SU-DHL-6 (cell line): Measurements from ENCODE around the gene ITFG2.

ENCODE experiments used
- H2AFZ ChIP-seq: fragments of 200-600 bp; sonication (generic); 2 replicates; pipeline ENCODE4 v1.6.1; 2014; ENCODE audit warnings: low read depth, mild to moderate bottlenecking, moderate library complexity, mixed read lengths, antibody characterized with exemption, low read length; ENCODE audit not compliant: severe bottlenecking
- H3F3A ChIP-seq: fragments of 200-600 bp; shearing (Covaris generic); 2 replicates; pipeline ENCODE4 v1.6.0; 2016; ENCODE audit warnings: antibody characterized with exemption, mild to moderate bottlenecking; ENCODE audit not compliant: insufficient read depth
- H3K27ac ChIP-seq: fragments of 200-600 bp; sonication (generic); 2 replicates; pipeline ENCODE4 v1.5.1; 2016; ENCODE audit warnings: low read depth, mild to moderate bottlenecking, low read length, moderate library complexity, mixed read lengths
- H3K27me3 ChIP-seq: fragments of 200-600 bp; sonication (generic), shearing (Covaris generic); 2 replicates; pipeline ENCODE4 v1.6.0; 2014; ENCODE audit warnings: mild to moderate bottlenecking, low read length
- H3K36me3 ChIP-seq: fragments of 200-600 bp; sonication (generic); 2 replicates; pipeline ENCODE4 v1.6.1; 2014; ENCODE audit warnings: mild to moderate bottlenecking, low read length, mixed read lengths
- H3K4me2 ChIP-seq: fragments of 300-600, 200-600 bp; shearing (Covaris generic), sonication (generic); 2 replicates; pipeline ENCODE4 v1.6.0; 2014; ENCODE audit warnings: low read length, low read depth, mild to moderate bottlenecking; ENCODE audit not compliant: poor library complexity, severe bottlenecking
- H3K4me3 ChIP-seq: fragments of 200-600 bp; sonication (generic); 2 replicates; pipeline ENCODE4 v1.5.1; 2014; ENCODE audit warnings: antibody characterized with exemption, low read length, mild to moderate bottlenecking, mixed read lengths; ENCODE audit not compliant: insufficient read depth, poor library complexity, severe bottlenecking
- H3K79me2 ChIP-seq: fragments of 200-600 bp; sonication (generic); 2 replicates; pipeline ENCODE4 v1.6.1; 2014; ENCODE audit warnings: mild to moderate bottlenecking, low read length, moderate library complexity; ENCODE audit not compliant: insufficient read depth
- H3K9ac ChIP-seq: fragments of 200-600 bp; sonication (generic); 2 replicates; pipeline ENCODE4 v1.7.0; 2014; ENCODE audit warnings: mild to moderate bottlenecking, low read length
- H3K9me2 ChIP-seq: fragments of 200-600 bp; sonication (generic); replicated peaks from 2 replicates; pipeline ENCODE4 v1.6.1; 2014; ENCODE audit warnings: low read length; ENCODE audit not compliant: insufficient read depth
- H3K9me3 ChIP-seq: fragments of 200-600 bp; sonication (generic); 2 replicates; pipeline ENCODE4 v1.6.1; 2014; ENCODE audit warnings: low read length, mixed read lengths; ENCODE audit not compliant: insufficient read depth
- H4K20me1 ChIP-seq: fragments of 200-600 bp; sonication (generic); 2 replicates; pipeline ENCODE4 v1.6.1; 2014; ENCODE audit warnings: low read depth, mild to moderate bottlenecking, antibody characterized with exemption, low read length, moderate library complexity, mixed read lengths
- EZH2phosphoT487 ChIP-seq: fragments of 200-600 bp; sonication (generic), shearing (Covaris generic); conservative IDR thresholded peaks from 2 replicates; pipeline ENCODE4 v1.6.1; 2018; ENCODE audit warnings: mild to moderate bottlenecking, antibody characterized with exemption, low read length, moderate library complexity, mixed read lengths
- TF ChIP-seq, protein P1 (sequence below): fragments of 200-600 bp; sonication (generic); IDR thresholded peaks from one replicate; pipeline ENCODE4 v1.5.1; 2017; ENCODE audit warnings: antibody characterized with exemption, mild to moderate bottlenecking, low read length, moderate library complexity; ENCODE audit not compliant: insufficient read depth, poor library complexity, severe bottlenecking

The ITFG2 gene

DNA sequence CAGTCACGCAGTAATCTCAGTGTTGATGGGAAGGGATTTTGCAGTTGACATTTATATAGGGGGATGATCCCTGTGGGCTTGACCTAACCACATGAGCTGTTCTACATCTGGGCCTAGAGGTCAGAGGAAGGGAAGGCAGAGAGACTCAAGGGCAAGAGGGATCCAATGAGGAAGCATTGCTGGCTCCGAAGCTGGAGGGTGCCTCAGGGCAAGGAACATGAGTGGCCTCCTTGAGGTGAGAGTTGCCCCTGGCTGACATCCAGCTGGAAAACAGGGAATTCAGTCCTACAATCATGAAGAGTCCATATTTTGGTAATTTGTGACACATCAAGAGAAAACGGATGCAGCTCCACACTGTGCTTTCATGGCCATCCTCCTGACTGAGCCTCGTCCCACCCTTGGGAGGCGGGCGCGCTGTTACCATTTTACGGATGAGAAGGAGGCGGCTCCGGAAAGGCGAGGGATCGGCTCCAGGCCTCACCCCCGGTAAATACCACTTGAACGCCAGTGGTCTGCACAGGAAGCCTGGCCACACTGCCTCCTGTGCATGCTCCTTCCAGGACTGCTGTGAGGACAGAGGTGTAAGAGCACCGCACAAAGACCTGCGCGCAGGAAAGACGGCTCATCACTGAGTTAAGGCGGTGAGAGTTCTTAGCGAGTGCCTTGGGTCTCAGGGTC lies 36.2 kb upstream of the ITFG2 start:
- Histone ChIP-seq H3K27ac (no peak overlapping the region), H2AFZ (no peak overlapping the region), H3F3A (no peaks in the 10 kb centered on the region), H4K20me1 (no peaks in the 10 kb centered on the region), H3K4me3 (no peak overlapping the region), H3K9ac (no peak overlapping the region), H3K36me3 (no peaks in the 10 kb centered on the region), H3K9me3 (no peaks in the 10 kb centered on the region), H3K79me2 (no peaks in the 10 kb centered on the region), H3K4me2 (no peak overlapping the region), H3K9me2 (no peaks in the 10 kb centered on the region), H3K27me3 (no peaks in the 10 kb centered on the region)
- no peak for TF ChIP-seq EZH2phosphoT487
- TF ChIP-seq, protein P1, sequence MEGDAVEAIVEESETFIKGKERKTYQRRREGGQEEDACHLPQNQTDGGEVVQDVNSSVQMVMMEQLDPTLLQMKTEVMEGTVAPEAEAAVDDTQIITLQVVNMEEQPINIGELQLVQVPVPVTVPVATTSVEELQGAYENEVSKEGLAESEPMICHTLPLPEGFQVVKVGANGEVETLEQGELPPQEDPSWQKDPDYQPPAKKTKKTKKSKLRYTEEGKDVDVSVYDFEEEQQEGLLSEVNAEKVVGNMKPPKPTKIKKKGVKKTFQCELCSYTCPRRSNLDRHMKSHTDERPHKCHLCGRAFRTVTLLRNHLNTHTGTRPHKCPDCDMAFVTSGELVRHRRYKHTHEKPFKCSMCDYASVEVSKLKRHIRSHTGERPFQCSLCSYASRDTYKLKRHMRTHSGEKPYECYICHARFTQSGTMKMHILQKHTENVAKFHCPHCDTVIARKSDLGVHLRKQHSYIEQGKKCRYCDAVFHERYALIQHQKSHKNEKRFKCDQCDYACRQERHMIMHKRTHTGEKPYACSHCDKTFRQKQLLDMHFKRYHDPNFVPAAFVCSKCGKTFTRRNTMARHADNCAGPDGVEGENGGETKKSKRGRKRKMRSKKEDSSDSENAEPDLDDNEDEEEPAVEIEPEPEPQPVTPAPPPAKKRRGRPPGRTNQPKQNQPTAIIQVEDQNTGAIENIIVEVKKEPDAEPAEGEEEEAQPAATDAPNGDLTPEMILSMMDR = no peak

DNA sequence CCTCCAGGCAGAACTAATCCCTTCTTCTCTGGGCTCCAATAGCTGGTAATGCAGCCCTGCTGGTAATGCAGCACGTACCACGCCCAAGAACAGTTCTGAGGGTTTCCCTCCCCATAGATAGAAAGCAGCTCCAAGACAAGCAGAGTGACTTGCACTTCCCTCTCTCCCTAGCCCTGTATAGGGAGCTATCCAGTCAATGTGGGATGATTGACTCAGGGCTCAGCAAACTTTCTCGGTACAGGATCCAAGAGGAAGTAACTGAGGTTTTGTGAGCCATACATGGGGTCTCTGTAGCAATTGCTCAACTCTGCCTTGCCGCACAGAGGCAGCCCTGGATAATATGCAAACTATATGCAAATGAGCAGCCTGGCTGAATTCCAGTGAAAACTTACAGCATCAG lies 33.2 kb upstream of the ITFG2 start:
- Histone ChIP-seq H2AFZ (no peak overlapping the region), H3K9ac (no peak overlapping the region), H3K36me3 (no peaks in the 10 kb centered on the region), H3F3A (no peaks in the 10 kb centered on the region), H3K4me3 (no peak overlapping the region), H3K27ac (no peak overlapping the region), H3K79me2 (no peaks in the 10 kb centered on the region), H3K9me2 (no peaks in the 10 kb centered on the region), H3K27me3 (no peaks in the 10 kb centered on the region), H3K9me3 (no peaks in the 10 kb centered on the region), H4K20me1 (no peaks in the 10 kb centered on the region), H3K4me2 (no peak overlapping the region)
- no peak for TF ChIP-seq EZH2phosphoT487

DNA sequence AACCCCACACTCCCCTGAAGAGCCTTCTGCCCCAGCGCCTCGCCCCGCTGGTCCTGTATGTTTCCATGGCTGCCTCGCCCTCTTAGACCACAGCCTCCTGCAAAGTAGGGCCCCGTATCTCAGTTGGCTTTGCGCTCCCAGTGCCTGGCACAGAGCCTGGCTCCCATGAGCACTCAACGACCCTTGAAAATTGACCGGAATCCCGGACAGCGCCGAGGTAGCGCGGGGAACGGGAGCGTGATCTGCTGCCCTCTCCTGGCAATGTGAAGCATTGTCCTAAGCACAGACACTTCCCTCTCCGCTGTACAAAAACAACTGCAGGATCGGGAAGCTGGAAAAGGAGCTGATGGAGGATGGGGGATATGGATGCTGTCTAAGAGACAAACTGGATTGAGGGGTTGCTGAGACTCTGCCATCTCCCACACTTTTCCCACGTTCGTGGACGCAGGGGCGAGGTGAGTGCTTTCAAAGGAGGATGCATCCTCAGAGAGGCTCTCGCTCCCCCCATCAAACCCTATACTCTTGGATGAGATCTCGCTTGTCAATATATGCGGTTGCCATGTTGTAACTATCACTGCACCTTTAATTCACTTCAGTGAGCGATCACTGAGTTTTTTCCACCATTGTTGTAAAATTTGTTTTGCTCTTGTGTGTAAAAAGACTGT lies 28.4 kb upstream of the ITFG2 start:
- Histone ChIP-seq H4K20me1 (no peaks in the 10 kb centered on the region), H3K4me3 (no peak overlapping the region), H3K9me2 (no peaks in the 10 kb centered on the region), H3K9me3 (no peaks in the 10 kb centered on the region), H2AFZ (peak overlapping the region; percentile 23), H3K36me3 (no peaks in the 10 kb centered on the region), H3K79me2 (no peaks in the 10 kb centered on the region), H3F3A (no peaks in the 10 kb centered on the region), H3K27me3 (no peaks in the 10 kb centered on the region), H3K27ac (no peak overlapping the region), H3K9ac (no peak overlapping the region), H3K4me2 (peak overlapping the region; percentile 21)
- TF ChIP-seq, protein P1 = peak; percentile 82
- no peak for TF ChIP-seq EZH2phosphoT487

DNA sequence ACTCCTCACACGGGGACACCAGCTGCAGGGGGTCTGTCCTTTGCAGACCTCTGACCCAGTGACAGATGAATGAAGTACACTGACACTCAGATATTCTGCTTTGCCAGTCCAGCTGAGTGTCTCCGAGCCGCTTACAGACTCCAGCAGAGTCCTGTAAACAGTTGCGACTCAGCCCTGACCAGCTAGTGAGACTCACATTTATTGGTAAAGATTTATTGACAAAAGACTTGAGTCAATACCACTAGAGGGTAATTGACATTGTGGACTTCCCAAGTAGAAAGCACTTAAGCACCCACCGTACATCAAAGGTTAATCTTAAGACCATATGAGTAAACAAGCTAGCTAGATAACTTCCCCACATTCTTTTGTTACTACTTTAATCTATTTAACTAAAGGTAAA lies 27.5 kb upstream of the ITFG2 start:
- Histone ChIP-seq H3K27me3 (no peaks in the 10 kb centered on the region), H3K79me2 (no peaks in the 10 kb centered on the region), H3K36me3 (no peaks in the 10 kb centered on the region), H2AFZ (no peak overlapping the region), H3F3A (no peaks in the 10 kb centered on the region), H3K27ac (no peak overlapping the region), H3K4me2 (no peak overlapping the region), H3K9me3 (no peaks in the 10 kb centered on the region), H3K9ac (no peak overlapping the region), H3K9me2 (no peaks in the 10 kb centered on the region), H3K4me3 (no peak overlapping the region), H4K20me1 (no peaks in the 10 kb centered on the region)
- no peak for TF ChIP-seq EZH2phosphoT487
- TF ChIP-seq, protein P1 = no peak
